ENCODE data around the gene SMARCAD1. TPM values are rescaled to one million over a fixed set of nuclear protein-coding genes. Genes with fewer than 3 reads are reported as not detected.
"Not testable (repeated sequence)": the region's sequence is repeated elsewhere in the genome, so short reads cannot be mapped to it uniquely, and the experiment has no call there.

The SMARCAD1 gene
- total RNA-seq, 1 donor from 2014 or later = 10.4 TPM

GRCh38 chr4:94274912-94275311 lies 67.2 kb downstream of the SMARCAD1 start:
- DNase-seq = no peak
- intact Hi-C loops (cut with DNase I) = no loop called here
- no peak for ATAC-seq (ENCODE audit: poor library complexity)

- ATAC-seq (ENCODE audit: poor library complexity) (no peak), DNase-seq (no peak)
- intact Hi-C loops (cut with DNase I) = no loop called here
Observed at GRCh38 chr4:94276204-94276603, 68.5 kb downstream of the SMARCAD1 start.

GRCh38 chr4:94277534-94277933 lies 69.9 kb downstream of the SMARCAD1 start:
- intact Hi-C loops (cut with DNase I) = no loop called here
- DNase-seq (no peak), ATAC-seq (ENCODE audit: poor library complexity) (no peak)

- intact Hi-C loops (cut with DNase I) = no loop called here
- DNase-seq = no peak
- ATAC-seq (ENCODE audit: poor library complexity) = no peak
Observed at GRCh38 chr4:94278781-94279180, 71.1 kb downstream of the SMARCAD1 start.

GRCh38 chr4:94284889-94285288 lies 77.2 kb downstream of the SMARCAD1 start:
- intact Hi-C loops (cut with DNase I) = no loop called here
- no peak for ATAC-seq (ENCODE audit: poor library complexity)
- DNase-seq = no peak

- intact Hi-C loops (cut with DNase I) = no loop called here
- no peak for DNase-seq
- no peak for ATAC-seq (ENCODE audit: poor library complexity)
Observed at GRCh38 chr4:94285666-94286065, 78.0 kb downstream of the SMARCAD1 start.

GRCh38 chr4:94290245-94290644 lies 82.6 kb downstream of the SMARCAD1 start:
- ATAC-seq (ENCODE audit: poor library complexity) (no peak), DNase-seq (no peak)
- intact Hi-C loops (cut with DNase I) = no loop called here

- ATAC-seq (ENCODE audit: poor library complexity); intact Hi-C loops (cut with DNase I); DNase-seq: not testable (repeated sequence)
Observed at GRCh38 chr4:94293981-94294380, 86.3 kb downstream of the SMARCAD1 start.

GRCh38 chr4:94295473-94295872 lies 87.8 kb downstream of the SMARCAD1 start:
- DNase-seq; intact Hi-C loops (cut with DNase I); ATAC-seq (ENCODE audit: poor library complexity): not testable (repeated sequence)

- intact Hi-C loops (cut with DNase I) = no loop called here
- DNase-seq (no peak), ATAC-seq (ENCODE audit: poor library complexity) (no peak)
Observed at GRCh38 chr4:94298725-94299252, 91.1 kb downstream of the SMARCAD1 start.

- ATAC-seq (ENCODE audit: poor library complexity) (no peak), DNase-seq (no peak)
- intact Hi-C loops (cut with DNase I) = no loop called here
Observed at GRCh38 chr4:94302191-94302590, 94.5 kb downstream of the SMARCAD1 start.

- DNase-seq (no peak), ATAC-seq (ENCODE audit: poor library complexity) (peak; percentile 63)
- intact Hi-C loops (cut with DNase I) = no loop called here
Observed at GRCh38 chr4:94304365-94304971, 96.8 kb downstream of the SMARCAD1 start.

- ATAC-seq (ENCODE audit: poor library complexity) (peak; percentile 24), DNase-seq (no peak)
- intact Hi-C loops (cut with DNase I) = no loop called here
Observed at GRCh38 chr4:94305466-94306225, 98.0 kb downstream of the SMARCAD1 start.

- DNase-seq (no peak), ATAC-seq (ENCODE audit: poor library complexity) (no peak)
- intact Hi-C loops (cut with DNase I) = no loop called here
Observed at GRCh38 chr4:94306713-94307112, 99.0 kb downstream of the SMARCAD1 start.

GRCh38 chr4:94307231-94307871 lies 99.7 kb downstream of the SMARCAD1 start:
- ATAC-seq (ENCODE audit: poor library complexity) (no peak), DNase-seq (no peak)
- intact Hi-C loops (cut with DNase I) = no loop called here

- ATAC-seq (ENCODE audit: poor library complexity); intact Hi-C loops (cut with DNase I); DNase-seq: not testable (repeated sequence)
Observed at GRCh38 chr4:94319927-94320326, 112.3 kb downstream of the SMARCAD1 start.

GRCh38 chr4:94325835-94326234 lies 118.2 kb downstream of the SMARCAD1 start:
- intact Hi-C loops (cut with DNase I) = no loop called here
- ATAC-seq (ENCODE audit: poor library complexity) (no peak), DNase-seq (no peak)

- no peak for DNase-seq
- ATAC-seq (ENCODE audit: poor library complexity) = no peak
- intact Hi-C loops (cut with DNase I) = no loop called here
Observed at GRCh38 chr4:94329933-94330332, 122.3 kb downstream of the SMARCAD1 start.

- intact Hi-C loops (cut with DNase I) = no loop called here
- peak; percentile 85 for ATAC-seq (ENCODE audit: poor library complexity)
- no peak for DNase-seq
Observed at GRCh38 chr4:94332983-94333590, 125.4 kb downstream of the SMARCAD1 start.

All from Right ventricle myocardium superior (tissue), 1 donor.